Activated T-cell treated with anti-CD3 and anti-CD28 coated beads, Interleukin-2, amount 50 U/mL, for 24 hours (primary cell): ENCODE measurements around the gene OR1N1.
"Not testable (repeated sequence)": the region's sequence is repeated elsewhere in the genome, so short reads cannot be mapped to it uniquely, and the experiment has no call there.

ENCODE experiments used
- DNase-seq: peaks from one replicate; pipeline ENCODE4 v3.0.0-alpha.2; 2020
- H3K27ac Mint-ChIP-seq: 2 replicates; pipeline ENCODE4 v1.8.0; 2020; ENCODE audit warnings: mild to moderate bottlenecking, mixed read lengths
- H3K27me3 Mint-ChIP-seq: 2 replicates; pipeline ENCODE4 v1.8.0; 2020; ENCODE audit warnings: mixed read lengths
- H3K36me3 Mint-ChIP-seq: 2 replicates; pipeline ENCODE4 v1.8.0; 2020; ENCODE audit warnings: low read depth, mixed read lengths
- H3K4me1 Mint-ChIP-seq: 2 replicates; pipeline ENCODE4 v1.8.0; 2020; ENCODE audit warnings: low read depth, mixed read lengths
- H3K4me3 Mint-ChIP-seq: 2 replicates; pipeline ENCODE4 v1.8.0; 2020; ENCODE audit warnings: mild to moderate bottlenecking, moderate library complexity, mixed read lengths
- H3K9me3 Mint-ChIP-seq: 2 replicates; pipeline ENCODE4 v1.8.0; 2020; ENCODE audit warnings: mixed read lengths

Gene OR1N1

GRCh38 chr9:122527193-122527592 is at the start of gene OR1N1:
Gene OR1N1, minus strand, starts transcription at chr9:122527293. Its CDS starts 0 bp downstream, at chr9:122527293.
- no peak within 1 kb of the TSS for H3K4me3 Mint-ChIP-seq
- no peaks in the 10 kb centered on the region for H3K9me3 Mint-ChIP-seq
- DNase-seq, result no peak
- H3K27me3 Mint-ChIP-seq, result peaks cover 31% of the 10 kb centered on the region
- H3K27ac Mint-ChIP-seq, result no peak within 1 kb of the TSS
- H3K4me1 Mint-ChIP-seq, result peaks cover 11% of the 10 kb centered on the region
- no peaks in the 10 kb centered on the region for H3K36me3 Mint-ChIP-seq

- H3K27ac Mint-ChIP-seq, result no peak overlapping the region
Measured at GRCh38 chr9:122572456-122572855, 45.4 kb upstream of the OR1N1 start.

GRCh38 chr9:122567901-122568300 is 40.8 kb upstream of the OR1N1 start:
- H3K4me1 Mint-ChIP-seq, result peaks cover 14% of the 10 kb centered on the region
- no peak overlapping the region for H3K27ac Mint-ChIP-seq
- H3K27me3 Mint-ChIP-seq, result peaks cover 29% of the 10 kb centered on the region
- no peaks in the 10 kb centered on the region for H3K36me3 Mint-ChIP-seq
- no peak overlapping the region for H3K4me3 Mint-ChIP-seq
- peaks cover 5% of the 10 kb centered on the region for H3K9me3 Mint-ChIP-seq
- no peak for DNase-seq

More at GRCh38 chr9:122572456-122572855, 45.4 kb upstream of the OR1N1 start:
- peaks cover 15% of the 10 kb centered on the region for H3K4me1 Mint-ChIP-seq
- DNase-seq, result no peak
- H3K36me3 Mint-ChIP-seq, result no peaks in the 10 kb centered on the region
- peaks cover 4% of the 10 kb centered on the region for H3K27me3 Mint-ChIP-seq
- H3K4me3 Mint-ChIP-seq, result no peak overlapping the region
- no peaks in the 10 kb centered on the region for H3K9me3 Mint-ChIP-seq

- Mint-ChIP-seq H3K36me3 (no peaks in the 10 kb centered on the region), H3K9me3 (peaks cover 19% of the 10 kb centered on the region), H3K4me3 (no peak overlapping the region), H3K27me3 (peaks cover 43% of the 10 kb centered on the region), H3K4me1 (peaks cover 6% of the 10 kb centered on the region), H3K27ac (no peak overlapping the region)
- no peak for DNase-seq
Measured at GRCh38 chr9:122562134-122562760, 35.2 kb upstream of the OR1N1 start.

- Mint-ChIP-seq H3K27me3 (peaks cover 43% of the 10 kb centered on the region), H3K36me3 (no peaks in the 10 kb centered on the region), H3K4me1 (peaks cover 6% of the 10 kb centered on the region), H3K9me3 (peaks cover 19% of the 10 kb centered on the region), H3K27ac (no peak overlapping the region), H3K4me3 (no peak overlapping the region)
- no peak for DNase-seq
Measured at GRCh38 chr9:122561446-122561845, 34.4 kb upstream of the OR1N1 start.

- Mint-ChIP-seq H3K27me3 (peaks cover 44% of the 10 kb centered on the region), H3K36me3 (no peaks in the 10 kb centered on the region), H3K9me3 (no peaks in the 10 kb centered on the region), H3K27ac (no peak within 1 kb of the TSS), H3K4me1 (no peaks in the 10 kb centered on the region), H3K4me3 (no peak within 1 kb of the TSS)
- no peak for DNase-seq
Measured at GRCh38 chr9:122552812-122553211, 25.7 kb upstream of the OR1N1 start, which contains the start of gene OR1N2. Gene OR1N2, plus strand, starts transcription at chr9:122553112. Its CDS starts 100 bp downstream, at chr9:122553212.

GRCh38 chr9:122551371-122551770 is 24.3 kb upstream of the OR1N1 start:
- no peak overlapping the region for H3K27ac Mint-ChIP-seq
- no peak overlapping the region for H3K4me3 Mint-ChIP-seq
- no peaks in the 10 kb centered on the region for H3K9me3 Mint-ChIP-seq
- no peaks in the 10 kb centered on the region for H3K4me1 Mint-ChIP-seq
- no peaks in the 10 kb centered on the region for H3K36me3 Mint-ChIP-seq
- H3K27me3 Mint-ChIP-seq, result peaks cover 49% of the 10 kb centered on the region
- no peak for DNase-seq

GRCh38 chr9:122546196-122546595 is 19.1 kb upstream of the OR1N1 start:
- no peak overlapping the region for H3K4me3 Mint-ChIP-seq
- H3K36me3 Mint-ChIP-seq, result no peaks in the 10 kb centered on the region
- no peak overlapping the region for H3K27ac Mint-ChIP-seq
- H3K4me1 Mint-ChIP-seq, result no peaks in the 10 kb centered on the region
- DNase-seq, result no peak
- H3K9me3 Mint-ChIP-seq, result no peaks in the 10 kb centered on the region
- H3K27me3 Mint-ChIP-seq, result peaks cover 28% of the 10 kb centered on the region

GRCh38 chr9:122538757-122539156 is 11.7 kb upstream of the OR1N1 start:
- no peaks in the 10 kb centered on the region for H3K4me1 Mint-ChIP-seq
- no peaks in the 10 kb centered on the region for H3K27me3 Mint-ChIP-seq
- no peak overlapping the region for H3K27ac Mint-ChIP-seq
- DNase-seq, result no peak
- H3K4me3 Mint-ChIP-seq, result no peak overlapping the region
- H3K9me3 Mint-ChIP-seq, result peaks cover 6% of the 10 kb centered on the region
- no peaks in the 10 kb centered on the region for H3K36me3 Mint-ChIP-seq

- H3K36me3 Mint-ChIP-seq, H3K9me3 Mint-ChIP-seq, H3K27ac Mint-ChIP-seq, DNase-seq, H3K4me3 Mint-ChIP-seq, H3K27me3 Mint-ChIP-seq, H3K4me1 Mint-ChIP-seq: not testable (repeated sequence)
Measured at GRCh38 chr9:122537066-122537465, 10.0 kb upstream of the OR1N1 start.

- H3K9me3 Mint-ChIP-seq, result peaks cover 6% of the 10 kb centered on the region
- H3K27ac Mint-ChIP-seq, result no peak overlapping the region
- no peaks in the 10 kb centered on the region for H3K4me1 Mint-ChIP-seq
- no peaks in the 10 kb centered on the region for H3K36me3 Mint-ChIP-seq
- no peaks in the 10 kb centered on the region for H3K27me3 Mint-ChIP-seq
- no peak overlapping the region for H3K4me3 Mint-ChIP-seq
- no peak for DNase-seq
Measured at GRCh38 chr9:122536134-122536533, 9.0 kb upstream of the OR1N1 start.

GRCh38 chr9:122531157-122531556 is 4.1 kb upstream of the OR1N1 start:
- not testable (repeated sequence) for H3K9me3 Mint-ChIP-seq, H3K27ac Mint-ChIP-seq, DNase-seq, H3K36me3 Mint-ChIP-seq, H3K4me3 Mint-ChIP-seq, H3K27me3 Mint-ChIP-seq
- peaks cover 11% of the 10 kb centered on the region for H3K4me1 Mint-ChIP-seq

- Mint-ChIP-seq H3K27me3 (peaks cover 31% of the 10 kb centered on the region), H3K9me3 (no peaks in the 10 kb centered on the region), H3K4me3 (no peak overlapping the region), H3K36me3 (no peaks in the 10 kb centered on the region), H3K27ac (no peak overlapping the region), H3K4me1 (peaks cover 11% of the 10 kb centered on the region)
- DNase-seq, result no peak
Measured at GRCh38 chr9:122526602-122527001, 491 bp downstream of the OR1N1 start.

GRCh38 chr9:122519376-122519775 is 7.7 kb downstream of the OR1N1 start:
- Mint-ChIP-seq H3K36me3 (no peaks in the 10 kb centered on the region), H3K4me3 (no peak overlapping the region), H3K27ac (no peak overlapping the region), H3K4me1 (no peaks in the 10 kb centered on the region), H3K27me3 (peaks cover 23% of the 10 kb centered on the region), H3K9me3 (no peaks in the 10 kb centered on the region)
- DNase-seq, result no peak

GRCh38 chr9:122518841-122519240 is 8.3 kb downstream of the OR1N1 start, which contains the start of gene OR1J4:
Gene OR1J4, plus strand, starts transcription at chr9:122519141. Its CDS starts 0 bp downstream, at chr9:122519141.
- DNase-seq, result no peak
- no peak within 1 kb of the TSS for H3K4me3 Mint-ChIP-seq
- no peaks in the 10 kb centered on the region for H3K9me3 Mint-ChIP-seq
- no peaks in the 10 kb centered on the region for H3K4me1 Mint-ChIP-seq
- H3K36me3 Mint-ChIP-seq, result no peaks in the 10 kb centered on the region
- peaks cover 23% of the 10 kb centered on the region for H3K27me3 Mint-ChIP-seq
- H3K27ac Mint-ChIP-seq, result no peak within 1 kb of the TSS

GRCh38 chr9:122518226-122518625 is 8.9 kb downstream of the OR1N1 start:
- H3K4me1 Mint-ChIP-seq, result no peaks in the 10 kb centered on the region
- no peak for DNase-seq
- H3K36me3 Mint-ChIP-seq, result no peaks in the 10 kb centered on the region
- peaks cover 20% of the 10 kb centered on the region for H3K27me3 Mint-ChIP-seq
- no peak overlapping the region for H3K27ac Mint-ChIP-seq
- no peaks in the 10 kb centered on the region for H3K9me3 Mint-ChIP-seq
- H3K4me3 Mint-ChIP-seq, result no peak overlapping the region
